Thyroid gland (tissue), 4 donors: ENCODE measurements around the gene TMEM43. TPM values are rescaled to one million over a fixed set of nuclear protein-coding genes. Genes with fewer than 3 reads are reported as not detected.

Experiments used
- DNase-seq, 2 donors: peaks; one replicate each; pipeline ENCODE4 v3.0.0-alpha.2; 2019
- H3K27ac ChIP-seq, 3 donors: fragments of 200-600 bp; sonication (generic); 1 replicate in 2 of 3; 2 replicates in 1 of 3; pipeline ENCODE4 v1.5.1; 2016 to 2019; ENCODE audit warnings: mild to moderate bottlenecking in 1 of 3, moderate library complexity in 1 of 3
- H3K27me3 ChIP-seq: fragments of 200-600 bp; sonication (generic); one replicate; pipeline ENCODE4 v1.5.1; 2019
- H3K36me3 ChIP-seq, 2 donors: fragments of 200-600 bp; sonication (generic); one replicate each; pipeline ENCODE4 v1.5.1; 2016 to 2019
- H3K4me1 ChIP-seq, 2 donors: fragments of 200-600 bp; sonication (generic); one replicate each; pipeline ENCODE4 v1.5.1; 2017 to 2019
- H3K4me3 ChIP-seq, 3 donors: fragments of 200-600 bp; sonication (generic); replicated peaks in 1 of 3; 1 replicate in 2 of 3; 2 replicates in 1 of 3; pipeline ENCODE4 v1.5.1; 2016; ENCODE audit warnings: mild to moderate bottlenecking in 1 of 3
- H3K9me3 ChIP-seq: fragments of 200-600 bp; sonication (generic); one replicate; pipeline ENCODE4 v1.5.1; 2017
- CTCF ChIP-seq, 6 experiments: fragments of 200-600 bp in 3 of 6; fragments of 450-650 bp in 3 of 6; sonication (generic) in 3 of 6; IDR thresholded peaks; one replicate each; pipeline ENCODE4 v1.5.1; 2016 to 2019; ENCODE audit warnings: antibody characterized with exemption in 6 of 6, mild to moderate bottlenecking in 2 of 6, inconsistent platforms in 1 of 6, moderate library complexity in 1 of 6
- POLR2A ChIP-seq, 2 donors: fragments of 450-650 bp; IDR thresholded peaks; one replicate each; pipeline ENCODE4 v1.6.1; 2017; ENCODE audit warnings: antibody characterized with exemption in 2 of 2, mild to moderate bottlenecking in 2 of 2, moderate library complexity in 1 of 2
- WGBS, 2 donors: methylation state at CpG; one replicate each; pipeline ENCODE4 v1.1.5; 2017; 5-methylcytosine and 5-hydroxymethylcytosine counted together
- intact Hi-C: fragments of 100-400 bp; cut with DNase I; formaldehyde crosslinking; loops from one replicate; pipeline ENCODE4 v1.15.1; 2023
- total RNA-seq, 4 donors: library from RNA; depleted of rRNA; stranded (reverse); fragments of >200 nt; gene quantifications; one replicate each; pipeline ENCODE4 v1.2.3, GENCODE V29; 2016

The TMEM43 gene
- total RNA-seq, 4 donors from 2014 or later = 69.6 to 109 (median 90.3) TPM

- Histone ChIP-seq H3K9me3 (no peaks in the 10 kb centered on the region), H3K4me3 (no peak overlapping the region), H3K36me3 (peaks cover 5 to 25% of the 10 kb centered on the region in 2 donors), H3K4me1 (peaks cover 21 to 22% of the 10 kb centered on the region in 2 donors), H3K27me3 (no peaks in the 10 kb centered on the region), H3K27ac (no peak overlapping the region)
- no peak for DNase-seq
- TF ChIP-seq POLR2A (IDR thresholded peaks at IDR 0.05) = no peak
- intact Hi-C loops = no loop called here
- 95% methylated on average over 3 of the region's 3 CpGs for WGBS, 2 donors
These were observed 56.4 kb downstream of the TMEM43 start for GRCh38 chr3:14181253-14181652.

- DNase-seq = no peak
- 53 to 54% methylated on average over 2 of the region's 2 CpGs for WGBS, 2 donors
- no peaks in the 10 kb centered on the region for H3K27me3 ChIP-seq
- no peak overlapping the region for H3K27ac ChIP-seq
- no peak overlapping the region for H3K4me3 ChIP-seq
- H3K9me3 ChIP-seq = no peaks in the 10 kb centered on the region
- TF ChIP-seq POLR2A (IDR thresholded peaks at IDR 0.05) (no peak), CTCF (IDR thresholded peaks at IDR 0.05) (no peak)
- intact Hi-C loops = no loop called here
- H3K36me3 ChIP-seq = peaks cover 12 to 29% of the 10 kb centered on the region in 2 donors
- peaks cover 8 to 17% of the 10 kb centered on the region in 2 donors for H3K4me1 ChIP-seq
These were observed 58.2 kb downstream of the TMEM43 start for GRCh38 chr3:14183015-14183577.

GRCh38 chr3:14186854-14187458 lies 62.1 kb downstream of the TMEM43 start:
- no peak for DNase-seq
- Histone ChIP-seq H3K4me1 (peaks cover 0 to 4% of the 10 kb centered on the region in 2 donors), H3K9me3 (no peaks in the 10 kb centered on the region), H3K4me3 (no peak overlapping the region), H3K36me3 (peaks cover 12 to 25% of the 10 kb centered on the region in 2 donors), H3K27ac (no peak overlapping the region), H3K27me3 (no peaks in the 10 kb centered on the region)
- 99 to 100% methylated on average over 5 of the region's 5 CpGs for WGBS, 2 donors
- intact Hi-C loops = no loop called here
- TF ChIP-seq CTCF (IDR thresholded peaks at IDR 0.05) = no peak
- no peak for TF ChIP-seq POLR2A (IDR thresholded peaks at IDR 0.05)

- DNase-seq = no peak
- Histone ChIP-seq H3K36me3 (peaks cover 12 to 19% of the 10 kb centered on the region in 2 donors), H3K4me3 (no peak overlapping the region), H3K27me3 (no peaks in the 10 kb centered on the region), H3K27ac (no peak overlapping the region), H3K4me1 (no peaks in the 10 kb centered on the region), H3K9me3 (no peaks in the 10 kb centered on the region)
- WGBS, 2 donors = 72 to 93% methylated on average over 4 of the region's 4 CpGs
- no peak for TF ChIP-seq POLR2A (IDR thresholded peaks at IDR 0.05)
- TF ChIP-seq CTCF (IDR thresholded peaks at IDR 0.05) = no peak
- intact Hi-C loops = no loop called here
These were observed 63.3 kb downstream of the TMEM43 start for GRCh38 chr3:14188041-14188754.

Other genes starting within 250 kb of the TMEM43 start
- not detected for gene WNT7A, start 245.0 kb upstream of the TMEM43 start, total RNA-seq
- 10 to 100 TPM; 15.1 to 20.2 (median 16.0) TPM for gene CHCHD4, start 182 bp upstream of the TMEM43 start, total RNA-seq
- gene XPC, start 53.5 kb downstream of the TMEM43 start, total RNA-seq = 10 to 100 TPM; 53.4 to 69.3 (median 60.8) TPM
- gene LSM3, start 53.8 kb downstream of the TMEM43 start, total RNA-seq = 10 to 100 TPM in 3 of 4 donors, 1 to 10 TPM in 1; 9.9 to 15.6 (median 15.3) TPM